ENCODE results near the gene TP53RK.

DNA sequence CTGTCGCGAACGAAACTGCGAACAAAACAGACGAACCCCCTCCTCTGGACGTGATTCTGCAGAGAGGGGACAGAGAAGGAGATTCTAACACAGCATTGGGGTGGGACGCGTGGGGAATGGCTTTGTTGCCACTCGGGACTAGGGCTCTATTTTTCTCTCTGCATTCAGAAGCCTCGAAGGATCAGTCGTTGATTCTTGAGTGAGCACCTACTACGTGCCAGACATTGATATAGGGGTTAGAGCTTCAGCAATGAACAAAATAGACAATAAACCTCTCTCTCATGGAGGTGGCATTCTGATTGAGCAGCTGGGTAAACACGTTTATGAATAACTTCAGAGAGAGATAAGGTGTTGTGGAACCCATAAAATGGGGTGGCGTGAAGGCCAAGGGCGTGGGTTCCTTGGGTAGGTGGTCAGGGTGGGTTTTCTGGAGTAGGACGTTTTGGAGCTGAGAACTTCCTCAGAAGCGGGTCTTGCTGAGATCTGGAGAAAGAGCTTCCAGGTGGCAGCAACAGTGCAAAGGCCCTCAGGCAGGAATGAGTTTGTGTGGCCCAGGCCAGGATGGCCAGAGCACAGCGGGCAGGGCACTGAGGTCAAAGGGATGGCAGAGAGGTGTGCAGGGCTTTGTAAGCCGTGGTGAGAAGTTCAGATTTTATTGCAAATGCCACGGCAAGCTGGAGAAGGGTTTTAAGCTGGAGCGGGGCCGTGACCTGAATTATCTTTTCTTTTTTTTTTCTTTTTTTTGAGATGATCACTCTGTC, 21.1 kb upstream of the TP53RK start:
- TF ChIP-seq POLR2A (IDR thresholded peaks at IDR 0.05) (no peak), CTCF (IDR thresholded peaks at IDR 0.05) (no peak)
